Stimulated activated CD8-positive, alpha-beta memory T cell treated with anti-CD3 and anti-CD28 coated beads, Interleukin-2, amount 100 ng/mL, for 48 hours (primary cell): ENCODE measurements around the gene MPHOSPH10.
"Not testable (repeated sequence)": the region's sequence is repeated elsewhere in the genome, so short reads cannot be mapped to it uniquely, and the experiment has no call there.

Experiments
- DNase-seq, 2 donors: peaks; one replicate each; pipeline ENCODE4 v3.0.0-alpha.2; 2020; ENCODE audit warnings: low read depth in 2 of 2

Gene MPHOSPH10, protein sequence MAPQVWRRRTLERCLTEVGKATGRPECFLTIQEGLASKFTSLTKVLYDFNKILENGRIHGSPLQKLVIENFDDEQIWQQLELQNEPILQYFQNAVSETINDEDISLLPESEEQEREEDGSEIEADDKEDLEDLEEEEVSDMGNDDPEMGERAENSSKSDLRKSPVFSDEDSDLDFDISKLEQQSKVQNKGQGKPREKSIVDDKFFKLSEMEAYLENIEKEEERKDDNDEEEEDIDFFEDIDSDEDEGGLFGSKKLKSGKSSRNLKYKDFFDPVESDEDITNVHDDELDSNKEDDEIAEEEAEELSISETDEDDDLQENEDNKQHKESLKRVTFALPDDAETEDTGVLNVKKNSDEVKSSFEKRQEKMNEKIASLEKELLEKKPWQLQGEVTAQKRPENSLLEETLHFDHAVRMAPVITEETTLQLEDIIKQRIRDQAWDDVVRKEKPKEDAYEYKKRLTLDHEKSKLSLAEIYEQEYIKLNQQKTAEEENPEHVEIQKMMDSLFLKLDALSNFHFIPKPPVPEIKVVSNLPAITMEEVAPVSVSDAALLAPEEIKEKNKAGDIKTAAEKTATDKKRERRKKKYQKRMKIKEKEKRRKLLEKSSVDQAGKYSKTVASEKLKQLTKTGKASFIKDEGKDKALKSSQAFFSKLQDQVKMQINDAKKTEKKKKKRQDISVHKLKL

DNA sequence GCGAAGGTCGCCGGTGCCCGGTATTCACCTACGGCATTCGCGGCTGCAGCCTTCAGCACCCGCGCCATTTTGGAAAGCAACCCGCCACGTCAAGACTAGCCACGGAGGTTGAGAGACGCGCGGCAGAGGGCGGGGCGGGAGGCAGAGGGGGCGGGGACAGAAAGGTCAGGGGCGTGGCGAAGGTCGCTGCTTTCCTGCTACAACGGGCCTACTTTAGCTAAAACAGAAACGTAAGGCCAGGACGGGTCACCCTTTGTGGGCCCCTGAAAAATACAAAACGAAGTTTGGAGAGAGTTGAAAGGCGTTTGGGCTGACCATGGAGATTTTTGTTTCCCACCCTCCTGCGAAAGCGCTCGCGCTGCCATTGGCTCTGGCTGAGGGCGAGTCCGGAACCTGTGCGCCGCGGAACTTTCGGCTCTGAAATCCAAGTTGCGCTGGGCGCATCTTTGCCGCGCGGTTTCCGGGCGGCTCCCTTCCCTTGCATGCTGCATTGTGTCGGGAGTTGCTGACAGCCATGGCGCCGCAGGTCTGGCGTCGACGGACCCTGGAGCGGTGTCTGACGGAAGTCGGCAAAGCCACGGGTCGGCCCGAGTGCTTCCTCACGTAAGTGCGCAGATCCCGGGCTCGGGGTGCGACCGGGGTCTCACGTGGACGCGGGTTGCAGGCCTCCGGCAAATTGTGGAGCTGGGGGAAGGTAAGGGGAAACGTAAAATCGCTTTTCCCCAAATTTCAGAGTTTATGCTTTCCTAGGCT, at the start of gene MPHOSPH10, which contains the start of gene MCEE:
Gene MPHOSPH10 (plus strand): TSS at position 483 of the 753 bp plus-strand sequence. CDS start 32 bp downstream, at position 515.
Gene MCEE (minus strand): TSS at position 78 of the 753 bp plus-strand sequence. CDS start 10 bp downstream, at position 68.
- peak; percentile 83 to 85 for DNase-seq

DNA sequence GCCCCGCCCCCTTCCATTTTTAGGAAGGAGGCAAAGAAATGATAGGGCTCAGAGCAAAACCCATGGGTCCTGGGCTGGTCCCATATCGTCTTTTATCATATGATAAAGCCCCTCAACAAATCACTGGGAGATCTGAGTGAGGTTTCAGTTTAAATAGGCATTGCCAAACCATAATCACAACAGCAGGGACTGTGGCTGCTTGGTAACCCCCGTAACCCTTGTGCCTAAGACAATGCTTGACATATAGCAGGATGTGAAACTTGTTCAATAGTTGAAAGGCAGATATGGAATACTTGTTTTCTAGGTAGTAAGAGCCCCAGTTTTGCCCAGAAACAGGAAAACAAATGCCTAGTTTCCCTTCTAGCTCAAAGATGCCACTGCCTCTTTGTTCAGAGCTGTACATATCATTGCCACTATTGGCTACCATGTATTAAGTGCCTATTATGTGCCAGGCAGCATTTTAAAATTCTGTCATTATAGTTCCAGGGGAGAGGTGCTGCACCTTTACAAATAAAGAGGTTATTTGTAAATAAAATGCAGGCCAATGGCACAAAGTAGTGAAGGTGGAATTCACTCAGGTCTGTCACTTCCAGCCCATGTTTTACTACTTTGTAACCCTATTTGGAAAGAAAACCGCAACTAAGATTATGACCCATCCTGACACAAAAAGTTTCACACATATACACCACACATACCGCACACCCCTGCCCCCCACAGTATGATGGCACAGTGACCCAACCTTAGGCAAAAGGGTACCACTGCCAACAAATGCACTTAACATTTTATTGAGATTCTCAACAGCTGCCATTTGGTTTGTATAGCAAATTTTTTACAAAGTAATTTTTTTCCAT, 47.8 kb upstream of the MPHOSPH10 start:
- peak; percentile 52 to 60 for DNase-seq

DNA sequence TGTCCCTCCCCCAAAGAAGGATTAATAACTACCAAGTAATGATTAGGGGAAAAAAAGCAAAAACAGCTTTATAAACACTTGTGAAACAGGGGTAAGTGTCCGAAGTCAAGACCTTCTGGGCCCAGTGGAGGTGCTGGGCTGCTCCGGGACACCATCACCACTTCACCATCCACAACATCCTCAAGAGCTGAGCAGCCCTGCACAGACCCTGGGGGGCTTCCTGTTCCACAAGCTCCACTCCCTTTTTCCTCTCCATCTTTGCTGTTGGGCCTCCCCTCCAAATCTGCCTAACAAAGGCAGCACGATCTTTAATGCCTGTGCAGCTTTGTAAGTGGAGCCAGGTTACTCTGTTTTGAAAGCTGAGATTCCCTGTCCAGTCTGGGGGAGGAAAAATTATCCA, 47.1 kb upstream of the MPHOSPH10 start:
- DNase-seq, result not testable (repeated sequence)

DNA sequence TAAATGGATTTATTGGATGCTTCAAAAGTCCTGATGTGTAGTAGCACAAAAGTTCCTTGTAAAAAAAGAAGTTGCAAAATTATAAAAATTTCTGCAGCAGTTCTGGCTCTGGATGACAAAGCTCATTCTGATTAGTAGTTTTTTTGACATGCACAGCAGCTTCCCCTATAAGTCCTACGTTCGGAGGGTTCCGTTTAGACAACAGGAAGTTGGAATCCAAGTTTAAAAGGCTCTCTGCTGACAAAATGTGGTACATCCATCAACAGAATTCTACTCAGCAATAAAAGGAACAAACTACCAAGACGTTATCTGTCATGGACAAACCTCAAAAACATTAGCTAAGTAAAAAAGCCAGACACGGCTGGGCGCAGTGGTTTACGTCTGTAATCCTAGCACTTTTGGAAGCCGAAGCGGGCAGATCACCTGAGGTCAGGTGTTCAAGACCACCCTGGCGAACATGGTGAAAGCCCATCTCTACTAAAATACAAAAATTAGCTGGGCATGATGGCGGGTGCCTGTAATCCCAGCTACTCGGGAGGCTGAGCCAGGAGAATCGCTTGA, 46.6 kb upstream of the MPHOSPH10 start:
- DNase-seq, result not testable (repeated sequence)

DNA sequence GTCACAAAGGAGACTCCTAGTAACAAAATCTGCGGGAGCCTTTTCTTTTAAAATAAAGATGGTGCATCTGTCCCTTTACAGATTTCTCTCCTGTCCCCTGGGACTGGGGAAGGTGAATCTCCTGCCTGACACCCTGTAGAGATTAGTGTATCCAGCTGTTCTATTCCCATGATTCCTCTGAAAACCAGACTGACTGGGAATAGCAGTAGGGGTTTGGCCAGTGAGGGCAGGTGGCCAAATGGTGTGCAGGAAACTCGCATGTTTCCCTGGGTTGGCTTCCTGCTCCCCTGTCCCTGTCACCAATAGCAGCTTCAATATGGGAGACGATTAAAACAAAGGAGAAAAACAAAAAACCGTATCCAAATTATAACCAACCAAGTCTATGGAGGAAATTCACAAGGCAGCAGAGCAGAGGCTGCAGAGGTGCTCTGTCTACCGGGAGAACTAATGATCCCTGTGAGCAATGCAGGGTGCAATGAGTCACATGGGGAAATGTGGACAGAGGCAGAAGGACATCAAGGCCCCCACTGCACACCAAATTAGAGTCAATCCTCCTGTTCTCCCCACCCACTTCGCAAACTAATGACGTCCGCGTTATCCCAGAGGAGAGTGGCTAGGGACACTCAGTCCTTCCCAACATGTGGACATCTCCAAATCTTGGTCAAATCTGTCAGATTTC, 45.0 kb upstream of the MPHOSPH10 start:
- DNase-seq, result not testable (repeated sequence)

DNA sequence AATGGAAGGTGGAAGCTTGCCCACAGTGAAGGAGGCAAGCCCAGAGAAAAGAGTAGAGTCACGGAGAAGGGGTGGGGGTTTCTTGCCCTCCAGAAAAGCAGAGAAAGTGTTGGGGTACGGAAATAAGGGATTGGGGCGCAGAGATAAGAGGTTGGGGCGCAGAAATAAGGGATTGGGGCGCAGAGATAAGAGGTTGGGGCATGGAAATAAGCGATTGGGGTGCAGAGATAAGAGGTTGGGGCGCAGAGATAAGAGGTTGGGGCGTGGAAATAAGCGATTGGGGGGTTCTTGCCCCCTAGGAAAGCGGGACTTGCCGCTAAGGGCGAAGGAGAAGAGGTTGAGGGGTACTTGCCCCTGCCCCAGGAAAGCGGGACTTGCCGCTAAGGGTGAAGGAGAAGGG, 41.0 kb upstream of the MPHOSPH10 start:
- DNase-seq, result not testable (repeated sequence)

DNA sequence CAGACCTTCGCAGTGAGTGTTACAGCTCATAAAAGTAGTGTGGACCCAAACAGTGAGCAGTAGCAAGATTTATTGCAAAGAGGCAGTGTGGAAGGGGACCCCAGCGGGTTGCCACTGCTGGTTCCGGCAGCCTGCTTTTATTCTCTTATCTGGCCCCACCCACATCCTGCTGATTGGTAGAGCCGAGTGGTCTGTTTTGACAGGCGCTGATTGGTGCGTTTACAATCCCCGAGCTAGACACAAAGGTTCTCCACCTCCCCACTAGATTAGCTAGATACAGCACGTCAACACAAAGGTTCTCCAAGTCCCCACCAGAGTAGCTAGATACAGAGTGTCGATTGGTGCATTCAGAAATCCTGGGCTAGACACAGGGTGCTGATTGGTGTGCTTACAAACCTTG, 38.6 kb upstream of the MPHOSPH10 start:
- DNase-seq, result not testable (repeated sequence)

DNA sequence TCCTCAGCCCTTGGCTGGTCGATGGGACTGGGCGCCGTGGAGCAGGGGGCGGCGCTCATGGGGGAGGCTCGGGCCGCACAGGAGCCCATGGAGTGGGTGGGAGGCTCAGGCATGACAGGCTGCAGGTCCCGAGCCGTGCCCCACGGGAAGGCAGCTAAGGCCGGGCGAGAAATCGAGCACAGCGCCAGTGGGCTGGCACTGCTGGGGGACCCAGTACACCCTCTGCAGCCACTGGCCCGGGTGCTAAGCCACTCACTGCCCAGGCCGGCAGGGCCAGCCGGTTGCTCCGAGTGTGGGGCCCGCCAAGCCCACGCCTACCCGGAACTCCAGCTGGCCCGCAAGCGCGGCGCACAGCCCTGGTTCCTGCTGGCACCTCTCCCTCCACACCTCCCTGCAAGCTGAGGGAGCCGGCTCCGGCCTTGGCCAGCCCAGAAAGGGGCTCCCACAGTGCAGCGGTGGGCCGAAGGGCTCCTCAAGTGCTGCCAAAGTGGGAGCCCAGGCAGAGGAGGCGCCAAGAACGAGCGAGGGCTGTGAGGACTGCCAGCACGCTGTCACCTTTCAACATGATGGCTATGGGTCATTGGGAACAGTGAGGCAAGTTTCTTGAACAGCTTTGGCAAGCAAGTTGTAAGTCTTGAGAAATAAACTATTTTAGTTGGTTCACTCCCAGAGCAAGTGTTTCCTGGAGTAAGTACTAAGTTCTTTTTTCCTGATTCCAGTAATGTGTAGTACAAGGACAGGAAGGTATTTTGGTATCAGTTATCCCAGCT, 37.8 kb upstream of the MPHOSPH10 start:
- not testable (repeated sequence) for DNase-seq

DNA sequence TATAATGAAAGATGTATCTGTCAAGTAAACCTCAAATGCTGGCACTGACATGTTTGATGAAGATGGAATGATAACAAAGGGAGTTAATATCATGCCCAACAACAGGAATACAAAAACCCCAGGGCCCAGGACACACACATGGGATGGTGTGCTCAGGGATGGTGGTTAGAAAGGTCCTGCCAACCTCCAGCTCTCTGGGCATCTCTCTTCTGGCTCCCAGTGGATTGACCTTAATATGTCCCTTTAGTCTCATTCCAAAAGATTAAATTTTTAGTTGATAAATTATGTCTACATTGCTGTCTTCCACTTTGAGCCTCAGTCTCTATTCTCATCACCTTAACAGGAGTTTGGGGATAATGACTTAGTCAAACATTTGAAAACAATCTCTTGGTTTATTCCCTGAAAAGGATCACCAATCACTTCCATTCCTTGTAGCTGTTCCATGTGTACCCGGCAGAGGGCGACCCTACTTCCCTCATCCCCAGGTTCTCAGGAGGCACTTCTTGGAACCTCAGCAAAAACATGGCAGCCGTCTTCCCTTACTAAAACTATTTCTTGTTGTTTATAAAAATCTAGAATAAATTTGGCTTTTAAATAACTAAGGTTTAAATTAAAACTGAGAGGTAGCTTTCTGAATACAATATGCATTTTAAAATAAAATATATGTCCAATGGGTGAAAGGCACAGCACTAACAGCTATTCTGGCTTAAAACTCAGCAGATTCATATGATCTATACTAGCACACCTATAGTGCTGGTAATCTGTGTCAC, 30.1 kb upstream of the MPHOSPH10 start:
- DNase-seq, result peak; percentile 7 to 45

DNA sequence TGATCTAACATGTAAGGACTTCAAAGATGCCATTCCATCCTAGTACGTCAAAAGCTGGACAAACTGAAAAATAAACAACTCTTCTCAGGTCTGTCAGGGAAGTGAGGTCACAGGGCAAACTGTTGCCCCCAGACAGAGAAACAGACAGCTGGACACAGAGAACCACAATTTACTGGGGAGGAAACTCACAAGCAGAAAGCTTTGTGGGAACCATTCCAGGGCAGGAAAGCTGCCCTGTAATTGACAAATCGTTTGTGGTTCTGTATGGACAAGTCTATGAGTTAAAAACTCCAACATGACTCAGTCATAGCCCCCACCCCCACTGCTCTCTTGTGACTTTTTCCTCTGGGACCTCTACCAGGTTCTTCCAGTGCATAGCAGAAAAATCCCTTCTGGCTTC, 28.8 kb upstream of the MPHOSPH10 start:
- no peak for DNase-seq

DNA sequence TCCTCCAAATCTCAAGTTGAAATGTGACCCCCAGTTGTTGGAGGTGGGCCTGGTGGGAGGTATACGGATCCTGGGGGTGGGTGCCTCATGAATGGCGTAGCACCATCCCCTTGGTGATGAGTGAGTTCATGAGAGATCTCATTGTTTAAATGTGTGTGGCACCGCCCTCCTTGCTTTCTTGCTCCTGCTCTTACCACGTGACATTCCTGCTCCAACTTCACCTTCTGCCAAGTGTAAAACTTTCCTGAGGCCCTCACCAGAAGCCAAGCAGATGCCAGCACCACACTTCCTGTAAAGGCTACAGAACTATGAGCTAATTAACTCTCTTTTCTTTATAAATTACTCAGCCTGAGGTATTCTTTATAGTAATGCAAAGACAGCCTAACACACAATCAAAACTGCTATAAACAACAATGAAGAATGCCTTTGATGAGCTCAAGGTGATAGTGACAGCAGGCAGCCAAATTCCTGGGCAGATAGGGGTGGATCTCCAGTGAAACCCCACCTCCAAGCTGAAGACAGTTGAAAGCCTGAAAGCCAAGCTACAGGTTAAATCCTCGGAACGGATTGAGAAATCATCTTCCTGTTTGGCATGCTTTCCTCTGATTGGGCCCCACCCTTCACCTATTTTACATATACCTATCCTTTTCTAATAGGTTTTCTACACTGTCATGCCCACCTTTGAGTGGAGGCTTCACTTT, 27.3 kb upstream of the MPHOSPH10 start:
- DNase-seq, result no peak

DNA sequence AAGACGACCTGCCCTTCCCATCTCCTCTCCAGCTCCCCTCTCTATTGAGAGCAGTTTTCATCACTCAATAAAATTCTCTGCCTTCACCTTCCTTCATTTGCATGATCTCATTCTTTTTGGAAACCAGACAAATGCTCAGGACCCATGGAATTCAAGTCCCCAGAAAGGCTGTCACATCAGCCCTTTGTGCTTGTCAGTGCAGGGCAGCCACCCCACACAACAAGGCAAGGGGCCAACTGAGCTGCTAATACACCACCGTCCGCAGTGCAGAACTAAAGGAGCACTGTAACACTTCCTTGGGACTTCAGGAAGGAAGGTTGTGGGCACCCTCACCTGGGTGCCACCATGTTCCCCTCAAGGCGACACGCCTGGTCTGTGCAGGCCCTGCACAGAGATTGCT, 26.6 kb upstream of the MPHOSPH10 start:
- no peak for DNase-seq

DNA sequence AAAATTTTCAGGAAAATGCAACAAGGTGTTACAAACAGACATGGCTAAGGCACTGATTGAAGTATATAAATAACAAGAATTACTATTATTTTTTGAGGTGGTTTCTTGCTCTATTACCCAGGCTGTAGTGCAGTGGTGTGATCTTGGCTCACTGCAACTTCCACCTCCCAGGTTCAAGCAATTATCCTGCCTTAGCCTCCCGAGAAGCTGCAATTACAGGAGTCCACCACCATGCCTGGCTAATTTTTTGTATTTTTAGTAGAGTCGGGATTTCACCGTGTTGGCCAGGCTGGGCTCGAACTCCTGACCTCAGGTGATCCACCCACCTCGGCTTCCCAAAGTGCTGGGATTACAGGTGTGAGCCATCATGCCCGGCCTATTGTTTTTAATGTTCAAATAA, 24.0 kb upstream of the MPHOSPH10 start:
- not testable (repeated sequence) for DNase-seq

DNA sequence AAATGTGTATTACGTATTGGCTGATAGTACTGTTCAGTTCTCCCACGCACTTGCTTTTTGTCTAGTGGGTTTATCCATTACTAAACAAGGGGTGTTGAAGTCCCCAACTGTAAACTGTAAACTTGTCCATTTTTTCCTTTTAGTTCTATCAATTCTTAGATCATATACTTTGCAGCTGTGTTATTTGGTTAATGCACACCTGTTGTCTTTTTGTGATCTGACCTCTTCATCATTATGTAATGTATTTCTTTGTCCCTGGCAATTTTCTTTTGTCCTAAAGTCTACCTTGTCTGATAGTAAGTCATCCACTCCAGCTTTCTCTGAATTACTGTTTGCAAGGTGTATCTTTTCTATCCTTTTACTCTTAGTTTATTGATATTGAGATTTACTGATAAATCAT, 22.3 kb upstream of the MPHOSPH10 start:
- DNase-seq, result no peak

DNA sequence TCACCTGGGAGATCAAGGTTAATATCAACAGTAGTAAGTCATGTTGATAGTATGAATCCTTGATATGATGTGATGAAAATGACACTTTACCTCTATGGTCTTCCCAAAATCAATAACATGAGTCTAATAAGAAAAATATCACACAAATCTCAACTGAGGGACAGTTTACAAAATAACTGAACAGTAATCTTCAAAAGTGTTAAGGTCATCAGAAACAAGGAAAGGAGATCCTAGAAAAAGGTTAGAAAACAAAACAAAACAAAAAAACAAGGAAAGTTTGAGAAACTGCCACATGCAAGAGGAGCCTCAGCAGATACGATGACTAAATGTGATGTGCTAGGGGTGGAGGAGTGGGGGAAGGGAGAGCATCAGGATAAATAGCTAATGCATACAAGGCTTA, 16.6 kb upstream of the MPHOSPH10 start:
- no peak for DNase-seq

DNA sequence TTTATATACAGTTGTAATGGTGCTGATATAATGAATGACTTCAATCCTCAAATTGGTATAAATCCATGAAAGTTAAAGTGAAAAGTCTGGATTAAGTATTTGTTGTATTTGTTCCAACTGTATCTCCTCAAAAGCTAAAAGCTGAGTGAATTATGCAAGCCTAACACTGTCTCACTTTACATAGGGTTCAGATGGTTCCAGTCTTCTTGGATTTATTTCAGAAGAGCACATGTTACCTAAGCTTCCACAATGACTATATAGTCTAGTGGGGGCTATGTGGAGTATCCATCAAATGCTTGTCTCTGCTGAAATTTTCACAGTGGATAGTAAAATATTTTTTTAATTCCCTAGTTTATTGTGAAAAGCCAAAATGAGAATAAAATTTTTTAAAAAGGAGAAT, 13.4 kb upstream of the MPHOSPH10 start:
- no peak for DNase-seq

DNA sequence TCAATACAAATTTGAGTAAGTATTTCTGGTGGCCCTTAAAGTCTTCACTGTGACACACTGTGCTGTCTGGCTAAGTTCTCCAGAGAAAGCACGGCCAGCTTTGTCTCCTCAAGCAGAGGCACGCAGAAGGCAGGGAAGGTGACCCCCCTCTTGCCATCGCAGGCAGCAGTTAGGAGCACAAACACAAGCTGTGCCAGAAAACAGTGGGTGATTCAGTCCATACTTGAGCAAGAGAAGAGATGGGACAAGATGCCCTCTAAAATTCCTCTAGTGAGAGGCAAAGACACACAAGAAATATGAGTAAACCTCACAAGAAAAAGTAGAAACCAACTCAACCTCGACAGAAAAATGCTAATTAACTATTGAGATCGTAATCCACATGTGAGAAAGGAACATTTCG, 10.2 kb upstream of the MPHOSPH10 start:
- DNase-seq, result no peak

DNA sequence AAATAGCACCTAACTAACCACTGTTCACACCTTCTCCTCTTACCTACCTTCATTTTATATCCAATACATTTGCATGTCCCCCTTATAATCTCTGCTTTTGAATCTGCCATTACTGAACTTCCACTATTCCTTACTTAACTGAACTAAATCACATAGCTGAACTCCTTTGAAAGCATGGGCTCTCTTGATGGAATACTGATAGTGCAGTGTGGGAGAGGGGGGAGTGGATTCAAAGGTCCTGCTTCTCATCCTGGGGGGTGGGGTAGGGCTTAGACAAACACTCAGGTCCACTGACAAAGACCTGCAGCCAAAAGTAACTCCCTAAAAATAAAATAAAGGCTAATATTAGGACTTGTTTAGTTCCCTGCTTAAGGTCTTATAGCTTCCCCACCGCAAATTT, 9.0 kb upstream of the MPHOSPH10 start:
- DNase-seq, result no peak
